Measurements from ENCODE around the gene GCDH. TPM values are rescaled to one million over a fixed set of nuclear protein-coding genes. Genes with fewer than 3 reads are reported as not detected.

The GCDH gene
- total RNA-seq, 2 donors from 2014 or later = 58.1 to 62.9 TPM

DNA sequence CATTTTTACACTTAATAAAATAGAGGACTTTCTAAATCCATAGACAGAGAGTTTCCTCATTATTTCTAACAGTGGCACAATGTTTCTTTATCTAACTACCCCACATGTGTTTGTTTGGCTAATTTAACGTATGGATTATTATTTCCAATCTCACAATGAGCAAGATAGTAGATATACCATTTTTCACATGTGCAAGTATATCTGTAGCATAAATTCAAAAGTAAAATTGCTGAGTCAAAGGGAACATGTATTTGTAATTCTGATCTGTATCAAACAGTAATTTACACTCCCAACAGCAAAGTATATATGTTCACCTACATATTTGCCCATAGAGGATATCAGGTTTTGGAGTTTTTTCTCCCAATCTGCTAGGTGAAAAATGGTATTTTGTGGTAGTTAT lies 34.3 kb upstream of the GCDH start:
- Mint-ChIP-seq H3K4me1 (no peaks in the 10 kb centered on the region), H3K27me3 (ENCODE audit: insufficient read depth) (no peaks in the 10 kb centered on the region), H3K27ac (no peak overlapping the region), H3K4me3 (no peak overlapping the region), H3K9me3 (peaks cover 3% of the 10 kb centered on the region), H3K36me3 (ENCODE audit: low read depth) (peaks cover 8% of the 10 kb centered on the region)
- no peaks in the 10 kb centered on the region for H3K36me3 ChIP-seq (ENCODE audit: control insufficient read depth, insufficient read depth, low read length)
- no peak for DNase-seq
- H3K4me1 ChIP-seq (ENCODE audit: control insufficient read depth, insufficient read depth, low read length) = no peaks in the 10 kb centered on the region
- no peak overlapping the region for H3K27ac ChIP-seq (ENCODE audit: low read depth, low read length)
- H3K9ac ChIP-seq (ENCODE audit: extremely low read depth, low read length, poor library complexity, severe bottlenecking) = no peak overlapping the region
- H3K4me3 ChIP-seq (ENCODE audit: low read length) = no peak overlapping the region
- no CpG with 5 or more reads among the region's 1 CpG for WGBS, 2 experiments (ENCODE audit: insufficient coverage in 1 of 2, insufficient read length in 1 of 2)
- H3K9me3 ChIP-seq (ENCODE audit: control insufficient read depth, low read length) = no peaks in the 10 kb centered on the region
- TF ChIP-seq, protein P1, sequence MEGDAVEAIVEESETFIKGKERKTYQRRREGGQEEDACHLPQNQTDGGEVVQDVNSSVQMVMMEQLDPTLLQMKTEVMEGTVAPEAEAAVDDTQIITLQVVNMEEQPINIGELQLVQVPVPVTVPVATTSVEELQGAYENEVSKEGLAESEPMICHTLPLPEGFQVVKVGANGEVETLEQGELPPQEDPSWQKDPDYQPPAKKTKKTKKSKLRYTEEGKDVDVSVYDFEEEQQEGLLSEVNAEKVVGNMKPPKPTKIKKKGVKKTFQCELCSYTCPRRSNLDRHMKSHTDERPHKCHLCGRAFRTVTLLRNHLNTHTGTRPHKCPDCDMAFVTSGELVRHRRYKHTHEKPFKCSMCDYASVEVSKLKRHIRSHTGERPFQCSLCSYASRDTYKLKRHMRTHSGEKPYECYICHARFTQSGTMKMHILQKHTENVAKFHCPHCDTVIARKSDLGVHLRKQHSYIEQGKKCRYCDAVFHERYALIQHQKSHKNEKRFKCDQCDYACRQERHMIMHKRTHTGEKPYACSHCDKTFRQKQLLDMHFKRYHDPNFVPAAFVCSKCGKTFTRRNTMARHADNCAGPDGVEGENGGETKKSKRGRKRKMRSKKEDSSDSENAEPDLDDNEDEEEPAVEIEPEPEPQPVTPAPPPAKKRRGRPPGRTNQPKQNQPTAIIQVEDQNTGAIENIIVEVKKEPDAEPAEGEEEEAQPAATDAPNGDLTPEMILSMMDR (conservative IDR thresholded peaks at IDR 0.05) = no peak
- no peaks in the 10 kb centered on the region for H3K27me3 ChIP-seq (ENCODE audit: control insufficient read depth, insufficient read depth, low read length, poor library complexity, severe bottlenecking)

DNA sequence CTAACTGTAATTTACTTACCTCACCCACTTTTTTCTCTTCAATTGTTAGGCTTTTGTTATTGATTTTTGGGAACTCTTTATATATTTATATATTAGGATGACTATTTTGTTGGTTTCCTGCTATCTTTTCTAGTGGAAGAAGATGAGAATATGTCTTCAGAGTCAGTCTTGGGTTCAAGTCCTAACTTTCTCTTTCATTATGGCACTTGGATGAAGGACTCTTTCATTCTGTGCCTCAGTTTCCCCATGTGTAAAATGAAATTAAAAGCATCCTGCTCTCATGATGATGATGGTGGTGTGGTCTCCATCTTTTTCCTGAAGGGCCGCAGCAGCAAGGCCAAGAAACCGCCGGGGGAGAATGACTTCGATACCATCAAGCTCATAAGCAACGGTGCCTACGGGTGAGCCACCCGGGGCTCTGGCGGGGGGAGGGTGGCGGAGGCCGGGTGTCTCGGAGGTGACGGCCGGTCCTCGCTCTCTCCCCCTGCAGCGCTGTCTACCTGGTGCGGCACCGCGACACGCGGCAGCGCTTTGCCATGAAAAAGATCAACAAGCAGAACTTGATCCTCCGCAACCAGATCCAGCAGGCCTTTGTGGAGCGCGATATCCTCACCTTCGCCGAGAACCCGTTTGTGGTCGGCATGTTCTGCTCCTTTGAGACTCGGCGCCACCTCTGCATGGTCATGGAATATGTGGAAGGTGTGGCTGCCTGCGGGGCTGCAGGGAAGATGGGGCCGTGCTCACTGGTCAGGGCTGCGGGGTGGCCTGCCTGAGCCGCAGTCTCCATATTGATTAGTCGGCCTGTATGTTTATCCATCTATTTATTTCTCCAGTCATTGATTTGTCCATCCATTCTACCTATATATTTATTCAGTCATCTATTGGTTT lies 32.7 kb upstream of the GCDH start:
- H3K9me3 Mint-ChIP-seq = peaks cover 3% of the 10 kb centered on the region
- Histone ChIP-seq H3K36me3 (ENCODE audit: control insufficient read depth, insufficient read depth, low read length) (no peaks in the 10 kb centered on the region), H3K27ac (ENCODE audit: low read depth, low read length) (no peak overlapping the region), H3K4me3 (ENCODE audit: low read length) (no peak overlapping the region), H3K27me3 (ENCODE audit: control insufficient read depth, insufficient read depth, low read length, poor library complexity, severe bottlenecking) (no peaks in the 10 kb centered on the region), H3K4me1 (ENCODE audit: control insufficient read depth, insufficient read depth, low read length) (no peaks in the 10 kb centered on the region), H3K9me3 (ENCODE audit: control insufficient read depth, low read length) (no peaks in the 10 kb centered on the region), H3K9ac (ENCODE audit: extremely low read depth, low read length, poor library complexity, severe bottlenecking) (no peak overlapping the region)
- H3K4me1 Mint-ChIP-seq = no peaks in the 10 kb centered on the region
- peaks cover 2% of the 10 kb centered on the region for H3K27me3 Mint-ChIP-seq (ENCODE audit: insufficient read depth)
- 95 to 96% methylated on average over 24 to 35 of the region's 35 CpGs for WGBS, 2 experiments (ENCODE audit: insufficient coverage in 1 of 2, insufficient read length in 1 of 2)
- no peak for DNase-seq
- peaks cover 8% of the 10 kb centered on the region for H3K36me3 Mint-ChIP-seq (ENCODE audit: low read depth)
- H3K4me3 Mint-ChIP-seq = no peak overlapping the region
- H3K27ac Mint-ChIP-seq = no peak overlapping the region
- TF ChIP-seq, protein P1 (conservative IDR thresholded peaks at IDR 0.05) = no peak

DNA sequence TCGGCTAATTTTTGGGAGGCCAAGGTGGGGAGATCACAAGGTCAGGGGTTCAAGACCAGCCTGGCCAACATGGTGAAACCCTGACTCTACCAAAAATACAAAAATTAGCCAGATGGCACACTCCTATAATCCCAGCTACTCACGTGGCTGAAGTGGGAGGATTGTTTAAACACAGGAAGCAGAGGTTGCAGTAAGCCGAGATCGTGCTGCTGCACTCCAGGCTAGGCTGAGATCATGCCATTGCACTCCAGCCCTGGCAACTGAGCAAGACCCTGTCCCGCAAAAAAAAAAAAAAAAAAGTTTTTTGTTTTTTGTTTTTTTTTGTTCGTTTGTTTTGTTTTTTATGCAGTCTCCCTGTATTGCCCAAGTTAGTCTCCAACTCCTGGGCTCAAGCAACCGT lies 31.4 kb upstream of the GCDH start:
- no peak overlapping the region for H3K4me3 Mint-ChIP-seq

More for the DNA sequence above, 31.4 kb upstream of the GCDH start:
- Histone ChIP-seq H3K27me3 (ENCODE audit: control insufficient read depth, insufficient read depth, low read length, poor library complexity, severe bottlenecking) (no peaks in the 10 kb centered on the region), H3K4me1 (ENCODE audit: control insufficient read depth, insufficient read depth, low read length) (no peaks in the 10 kb centered on the region), H3K9ac (ENCODE audit: extremely low read depth, low read length, poor library complexity, severe bottlenecking) (no peak overlapping the region), H3K4me3 (ENCODE audit: low read length) (no peak overlapping the region), H3K36me3 (ENCODE audit: control insufficient read depth, insufficient read depth, low read length) (no peaks in the 10 kb centered on the region), H3K9me3 (ENCODE audit: control insufficient read depth, low read length) (no peaks in the 10 kb centered on the region), H3K27ac (ENCODE audit: low read depth, low read length) (no peak overlapping the region)
- H3K9me3 Mint-ChIP-seq = peaks cover 3% of the 10 kb centered on the region
- TF ChIP-seq, protein P1 (conservative IDR thresholded peaks at IDR 0.05) = no peak
- 90 to 95% methylated on average over 4 to 7 of the region's 7 CpGs for WGBS, 2 experiments (ENCODE audit: insufficient coverage in 1 of 2, insufficient read length in 1 of 2)
- no peak overlapping the region for H3K27ac Mint-ChIP-seq
- no peaks in the 10 kb centered on the region for H3K4me1 Mint-ChIP-seq
- DNase-seq = no peak
- peaks cover 6% of the 10 kb centered on the region for H3K27me3 Mint-ChIP-seq (ENCODE audit: insufficient read depth)
- H3K36me3 Mint-ChIP-seq (ENCODE audit: low read depth) = peaks cover 6% of the 10 kb centered on the region
